HepG2 (cell line): ENCODE data around the gene CEP131. TPM values are rescaled to one million over a fixed set of nuclear protein-coding genes. Genes with fewer than 3 reads are reported as not detected.

Source experiments
- GPN1 ChIP-seq: sonication (generic); formaldehyde crosslinking; IDR thresholded peaks from 2 replicates; pipeline ENCODE4 v1.5.1; 2020; ENCODE audit warnings: missing genetic modification reagents, borderline replicate concordance
- HMG20B ChIP-seq: conservative IDR thresholded peaks from 2 replicates; pipeline ENCODE4 v1.6.1; 2016; ENCODE audit warnings: missing genetic modification reagents, missing compliant biosample characterization
- MED1 ChIP-seq: sonication (generic); formaldehyde crosslinking; IDR thresholded peaks from 2 replicates; pipeline ENCODE4 v1.4.0; 2020; ENCODE audit warnings: missing genetic modification reagents
- MEIS2 ChIP-seq: sonication (generic); formaldehyde crosslinking; IDR thresholded peaks from 2 replicates; pipeline ENCODE4 v1.9.0; 2021; ENCODE audit warnings: mild to moderate bottlenecking, missing genetic modification reagents
- NR3C1 ChIP-seq: sonication (generic); formaldehyde crosslinking; IDR thresholded peaks from 2 replicates; pipeline ENCODE4 v1.4.0; 2020; ENCODE audit warnings: missing genetic modification reagents
- RBM39 ChIP-seq: fragments of 200-400 bp; formaldehyde crosslinking; IDR thresholded peaks from one replicate; pipeline ENCODE4 v1.6.1; 2018; ENCODE audit warnings: antibody characterized with exemption, mild to moderate bottlenecking, low read depth, low read length; ENCODE audit not compliant: poor library complexity, severe bottlenecking
- RXRA ChIP-seq: sonication (generic); formaldehyde crosslinking; IDR thresholded peaks from 2 replicates; pipeline ENCODE4 v1.5.1; 2020; ENCODE audit warnings: missing genetic modification reagents
- THRA ChIP-seq: sonication (generic); formaldehyde crosslinking; IDR thresholded peaks from 2 replicates; pipeline ENCODE4 v1.4.0; 2020; ENCODE audit warnings: missing genetic modification reagents, borderline replicate concordance
- ZFYVE20 ChIP-seq: sonication (generic); formaldehyde crosslinking; IDR thresholded peaks from 2 replicates; pipeline ENCODE4 v1.8.0; 2023; ENCODE audit warnings: low read depth, mild to moderate bottlenecking, moderate library complexity, missing genetic modification reagents, borderline replicate concordance
- ZNF407 ChIP-seq: sonication (generic); formaldehyde crosslinking; IDR thresholded peaks from one replicate; pipeline ENCODE4 v1.5.1; 2020; ENCODE audit warnings: mild to moderate bottlenecking, missing genetic modification reagents; ENCODE audit errors: not compliant biosample characterization
- ZNF430 ChIP-seq: sonication (generic); formaldehyde crosslinking; IDR thresholded peaks from 2 replicates; pipeline ENCODE4 v1.9.0; 2021; ENCODE audit warnings: mild to moderate bottlenecking, missing genetic modification reagents
- ZNF552 ChIP-seq: sonication (generic); formaldehyde crosslinking; IDR thresholded peaks from 2 replicates; pipeline ENCODE4 v1.9.0; 2022; ENCODE audit warnings: missing genetic modification reagents, mild to moderate bottlenecking, borderline replicate concordance
- ZNF710 ChIP-seq: sonication (generic); formaldehyde crosslinking; IDR thresholded peaks from 2 replicates; pipeline ENCODE4 v1.5.0; 2020; ENCODE audit warnings: mild to moderate bottlenecking, missing genetic modification reagents, borderline replicate concordance
- ZNF740 ChIP-seq: sonication (generic); formaldehyde crosslinking; IDR thresholded peaks from 2 replicates; pipeline ENCODE4 v1.4.0; 2020; ENCODE audit warnings: missing genetic modification reagents
- polyA plus RNA-seq, 8 experiments: library from polyadenylated mRNA; depleted of rRNA in 3 of 8; stranded (reverse) in 7 of 8; unstranded in 1 of 8; fragments of >200 nt; fragmentation: Illumina TruSeq in 4 of 8; extraction: Trizol in 4 of 8; gene quantifications; 2 replicates each; pipeline versions ENCODE4 v1.2.1 to v1.2.3, GENCODE V29; 2011 to 2016; ENCODE audit warnings: low read depth in 4 of 8, missing spikeins in 1 of 8, mixed read lengths in 1 of 8; ENCODE audit not compliant: insufficient read depth in 1 of 8
- total RNA-seq, 5 experiments: library from RNA; depleted of rRNA; stranded (reverse); fragments of >200 nt; fragmentation: Illumina TruSeq; extraction: Trizol; gene quantifications; 2 replicates each; pipeline ENCODE4 v1.2.3, GENCODE V29; 2016; ENCODE audit warnings: low read depth in 1 of 5

Gene CEP131
- total and polyA plus RNA-seq, 2 of the 13 experiments (the other 11 are each of a cell fraction or from before 2014, with no cell fraction given) = 5.0 to 16.8 TPM

GRCh38 chr17:81245024-81245664 is 22.4 kb upstream of the CEP131 start (continued):
- TF ChIP-seq ZNF552 (CRISPR knock-in tag) = no peak; the same call in 1 of the 2 replicates
- TF ChIP-seq HMG20B = no peak
- no peak for TF ChIP-seq ZFYVE20 (CRISPR knock-in tag)
- TF ChIP-seq ZNF710 = no peak
- TF ChIP-seq ZNF430 (CRISPR knock-in tag) = no peak; the same call in 1 of the 2 replicates
- no peak for TF ChIP-seq GPN1 (CRISPR knock-in tag)
- no peak; the same call in 1 of the 2 replicates for TF ChIP-seq MED1 (CRISPR knock-in tag)
- TF ChIP-seq RXRA (CRISPR knock-in tag) = no peak; the same call in 1 of the 2 replicates
- TF ChIP-seq ZNF407 (CRISPR knock-in tag) = peak; percentile 85
- peak; percentile 4 for TF ChIP-seq RBM39
- no peak for TF ChIP-seq NR3C1 (CRISPR knock-in tag)
- TF ChIP-seq ZNF740 = no peak; the same call in 1 of the 2 replicates
- no peak; the same call in 1 of the 2 replicates for TF ChIP-seq MEIS2 (CRISPR knock-in tag)
- TF ChIP-seq THRA (CRISPR knock-in tag) = no peak
